MCF 10A (cell line): ENCODE measurements around the gene MOCS3. TPM values are rescaled to one million over a fixed set of nuclear protein-coding genes. Genes with fewer than 3 reads are reported as not detected.
A peak's percentile ranks its signal among the peaks of the same experiment; 100 is the strongest.

Experiments used
- BruUV-seq: library from RNA; stranded (reverse); fragments of 400-500 nt; replicated peaks from 2 replicates; lab custom pipeline; 2021; lab: Mats Ljungman, UMichigan
- CTCF ChIA-PET: fragments of 300-600 bp; sonication (Branson Sonifier 250); formaldehyde crosslinking; extraction: SDS; loops from one replicate; lab custom pipeline; 2021; ENCODE audit warnings: antibody characterized with exemption, inconsistent platforms; lab: Yijun Ruan, JAX
- POLR2A ChIA-PET: fragments of 300-600, 350-650 bp; sonication (Branson Sonifier 250); formaldehyde crosslinking; extraction: SDS; loops from one replicate; lab custom pipeline; 2020; ENCODE audit warnings: antibody characterized with exemption, inconsistent platforms; lab: Yijun Ruan, JAX
- DNase-seq: peaks from one replicate; pipeline ENCODE4 v3.0.0-alpha.2; 2018; ENCODE audit not compliant: unreplicated experiment
- H3K27ac Mint-ChIP-seq: one replicate; pipeline ENCODE4 v1.8.0; 2022; ENCODE audit warnings: mild to moderate bottlenecking, low read depth, mixed read lengths; ENCODE audit not compliant: unreplicated experiment
- H3K27me3 Mint-ChIP-seq: one replicate; pipeline ENCODE4 v1.8.0; 2022; ENCODE audit warnings: mixed read lengths; ENCODE audit not compliant: insufficient read depth, unreplicated experiment
- H3K36me3 Mint-ChIP-seq: one replicate; pipeline ENCODE4 v1.8.0; 2022; ENCODE audit warnings: mild to moderate bottlenecking, moderate library complexity, mixed read lengths; ENCODE audit not compliant: insufficient read depth, unreplicated experiment
- H3K4me1 Mint-ChIP-seq: one replicate; pipeline ENCODE4 v1.8.0; 2022; ENCODE audit warnings: mixed read lengths; ENCODE audit not compliant: insufficient read depth, unreplicated experiment
- H3K4me3 Mint-ChIP-seq: one replicate; pipeline ENCODE4 v1.8.0; 2022; ENCODE audit warnings: mild to moderate bottlenecking, moderate library complexity, mixed read lengths; ENCODE audit not compliant: unreplicated experiment
- H3K9me3 Mint-ChIP-seq: one replicate; pipeline ENCODE4 v1.8.0; 2022; ENCODE audit warnings: mixed read lengths; ENCODE audit not compliant: unreplicated experiment
- intact Hi-C: fragments of 100-400 bp; cut with micrococcal nuclease; formaldehyde crosslinking; loops from 2 replicates; pipeline ENCODE4 v1.14.1; 2022
- total RNA-seq: library from RNA; stranded (reverse); gene quantifications from 2 replicates; pipeline ENCODE4 v1.2.3, GENCODE V29; 2022
- TF ChIP-seq, protein P1 (sequence below): fragments of 200-600 bp; IDR thresholded peaks from one replicate; pipeline ENCODE4 v1.8.0; 2022; ENCODE audit warnings: antibody characterized with exemption, mild to moderate bottlenecking; ENCODE audit not compliant: unreplicated experiment

Gene MOCS3
- total RNA-seq, 1 experiment from 2014 or later = 6.0 TPM

DNA sequence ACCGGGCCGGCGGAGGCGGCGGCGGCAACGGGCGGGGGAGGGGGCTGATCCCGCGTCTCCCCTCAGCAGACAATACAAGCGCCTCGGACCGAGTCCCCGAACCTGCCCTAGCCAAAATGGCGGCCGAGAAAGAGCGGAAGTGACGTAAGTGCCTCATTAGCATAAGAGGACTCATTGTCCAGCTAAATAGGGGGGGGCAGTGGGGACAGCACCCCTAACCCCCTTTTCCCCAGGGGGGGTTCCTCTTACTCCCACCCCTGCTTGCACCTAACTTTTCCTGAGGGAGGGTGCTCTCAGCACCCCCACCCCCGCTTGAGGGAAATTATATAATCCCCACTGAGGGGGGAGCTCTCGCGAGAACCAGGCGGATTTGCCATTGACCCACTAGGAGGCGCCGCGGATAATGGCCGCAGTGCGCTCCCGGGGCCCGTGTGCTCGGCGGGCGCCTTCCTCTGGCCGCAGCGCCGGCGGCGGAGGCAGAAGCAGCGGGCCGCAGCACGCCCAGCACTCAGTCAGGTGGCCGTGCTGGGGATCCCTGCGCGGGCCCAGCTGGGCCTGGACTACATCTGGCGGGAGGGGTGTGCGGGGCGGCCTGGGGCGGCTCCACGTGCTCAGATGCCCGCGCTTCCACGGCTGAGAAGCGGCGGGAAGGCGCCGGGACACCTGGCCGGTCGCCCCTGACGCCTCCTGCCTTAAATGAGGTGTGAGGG lies 27.2 kb upstream of the MOCS3 start, which contains the start of gene ADNP:
TSS of gene ADNP (minus strand) at position 132 of the 710 bp plus-strand sequence. CDS start 27,441 bp downstream, outside the sequence.
- Mint-ChIP-seq H3K27me3 (no peaks in the 10 kb centered on the region), H3K4me1 (peaks cover 23% of the 10 kb centered on the region), H3K36me3 (peaks cover 85% of the 10 kb centered on the region), H3K4me3 (peak within 1 kb of the TSS; percentile 90), H3K9me3 (no peaks in the 10 kb centered on the region), H3K27ac (peak within 1 kb of the TSS; percentile 88)
- BruUV-seq = no TSS peak
- ChIA-PET CTCF (interaction anchor here (0.6 to 14.2 kb wide), 23 partner anchors 9 to 777 kb away, joined by 3 to 256 read pairs (median 4); partner anchors contain the start of genes BCAS4, DPM1 and MOCS3), POLR2A (interaction anchor here (0.5 to 13.0 kb wide), 36 partner anchors 8 to 790 kb away, joined by 3 to 149 read pairs (median 4); partner anchors contain the start of genes BCAS4, DPM1 and MOCS3)
- intact Hi-C loops = no loop called here
- TF ChIP-seq, protein P1, sequence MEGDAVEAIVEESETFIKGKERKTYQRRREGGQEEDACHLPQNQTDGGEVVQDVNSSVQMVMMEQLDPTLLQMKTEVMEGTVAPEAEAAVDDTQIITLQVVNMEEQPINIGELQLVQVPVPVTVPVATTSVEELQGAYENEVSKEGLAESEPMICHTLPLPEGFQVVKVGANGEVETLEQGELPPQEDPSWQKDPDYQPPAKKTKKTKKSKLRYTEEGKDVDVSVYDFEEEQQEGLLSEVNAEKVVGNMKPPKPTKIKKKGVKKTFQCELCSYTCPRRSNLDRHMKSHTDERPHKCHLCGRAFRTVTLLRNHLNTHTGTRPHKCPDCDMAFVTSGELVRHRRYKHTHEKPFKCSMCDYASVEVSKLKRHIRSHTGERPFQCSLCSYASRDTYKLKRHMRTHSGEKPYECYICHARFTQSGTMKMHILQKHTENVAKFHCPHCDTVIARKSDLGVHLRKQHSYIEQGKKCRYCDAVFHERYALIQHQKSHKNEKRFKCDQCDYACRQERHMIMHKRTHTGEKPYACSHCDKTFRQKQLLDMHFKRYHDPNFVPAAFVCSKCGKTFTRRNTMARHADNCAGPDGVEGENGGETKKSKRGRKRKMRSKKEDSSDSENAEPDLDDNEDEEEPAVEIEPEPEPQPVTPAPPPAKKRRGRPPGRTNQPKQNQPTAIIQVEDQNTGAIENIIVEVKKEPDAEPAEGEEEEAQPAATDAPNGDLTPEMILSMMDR = peak; percentile 46
- DNase-seq = peak; percentile 94

DNA sequence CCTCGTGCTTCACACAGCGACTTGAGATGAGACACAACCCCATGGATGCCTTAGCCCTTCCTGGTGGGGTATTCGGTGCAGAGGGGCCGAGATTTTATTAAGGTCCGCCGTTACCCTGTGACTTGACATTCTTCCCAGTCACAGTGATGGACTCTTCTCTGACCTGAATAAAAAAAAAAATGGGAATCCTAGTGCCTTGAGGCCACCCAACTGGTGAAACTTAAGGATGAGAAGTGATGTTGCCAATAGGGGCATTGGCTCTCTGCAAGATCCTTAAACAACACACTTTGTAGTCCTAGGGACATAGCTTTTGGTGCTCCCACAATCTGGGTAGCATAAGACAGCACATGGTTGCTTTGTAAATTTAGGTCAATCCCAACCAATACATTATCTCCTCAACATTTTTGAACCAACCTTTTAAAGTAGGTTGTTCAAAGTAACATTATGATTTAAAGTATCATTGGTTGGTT lies 26.6 kb upstream of the MOCS3 start:
- no peak for DNase-seq
- Mint-ChIP-seq H3K27ac (peak overlapping the region; percentile 88), H3K36me3 (peaks cover 84% of the 10 kb centered on the region), H3K4me3 (peak overlapping the region; percentile 90), H3K4me1 (peaks cover 18% of the 10 kb centered on the region), H3K27me3 (no peaks in the 10 kb centered on the region), H3K9me3 (no peaks in the 10 kb centered on the region)
- CTCF ChIA-PET = interaction anchor here (0.6 to 14.2 kb wide), 14 partner anchors 8 to 778 kb away, joined by 3 to 256 read pairs (median 4); partner anchors contain the start of gene BCAS4
- TF ChIP-seq, protein P1 = no peak
- intact Hi-C loops = no loop called here
- POLR2A ChIA-PET = interaction anchor here (0.7 to 13.0 kb wide), 26 partner anchors 8 to 788 kb away, joined by 3 to 149 read pairs (median 4); partner anchors contain the start of genes BCAS4, DPM1 and MOCS3
- BruUV-seq = TSS peak; percentile 82

DNA sequence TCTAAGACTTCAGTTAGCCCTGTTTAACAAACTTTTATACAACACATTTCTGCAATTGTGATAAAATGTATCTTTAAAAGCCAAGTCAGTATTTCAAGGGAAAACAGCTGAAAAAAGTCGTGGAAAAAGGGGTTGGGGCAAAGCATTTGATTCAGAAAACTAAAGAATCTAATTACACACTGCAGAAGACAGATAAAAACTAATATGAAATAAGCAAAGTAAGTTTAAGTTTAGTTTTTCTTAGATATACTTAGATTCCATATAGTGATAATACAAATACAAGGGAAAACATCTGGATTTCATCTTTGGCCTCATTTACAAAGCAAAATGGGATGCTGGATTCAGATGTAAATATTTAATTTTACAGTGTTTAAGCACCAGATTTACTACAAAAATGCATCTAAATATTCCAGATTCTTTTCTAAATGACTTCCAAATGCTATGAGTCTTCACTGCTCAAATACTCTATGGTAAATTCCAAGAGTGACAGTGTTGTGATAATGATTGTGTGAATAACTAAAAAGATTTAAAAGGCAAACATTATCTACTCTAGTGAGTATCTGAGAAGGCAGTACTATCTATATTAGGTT lies 25.8 kb upstream of the MOCS3 start:
- Mint-ChIP-seq H3K27me3 (no peaks in the 10 kb centered on the region), H3K4me3 (no peak overlapping the region), H3K27ac (peak overlapping the region; percentile 88), H3K4me1 (peaks cover 15% of the 10 kb centered on the region), H3K9me3 (no peaks in the 10 kb centered on the region), H3K36me3 (peaks cover 81% of the 10 kb centered on the region)
- ChIA-PET POLR2A (interaction anchor here (0.7 to 13.0 kb wide), 15 partner anchors 10 to 142 kb away, joined by 3 to 149 read pairs (median 10); partner anchors contain the start of genes BCAS4, DPM1 and MOCS3), CTCF (interaction anchor here (0.7 to 14.2 kb wide), 8 partner anchors 7 to 140 kb away, joined by 3 to 256 read pairs (median 6); partner anchors contain the start of gene BCAS4)
- no peak for DNase-seq
- BruUV-seq = no TSS peak
- intact Hi-C loops = no loop called here
- TF ChIP-seq, protein P1 = no peak
